CD14-positive monocyte (primary cell): Measurements from ENCODE around the gene RAB12. TPM values are rescaled to one million over a fixed set of nuclear protein-coding genes. Genes with fewer than 3 reads are reported as not detected.

Experiments
- DNase-seq, 3 donors: peaks; one replicate each; pipeline ENCODE4 v3.0.0-alpha.2; 2011 to 2022
- H2AFZ ChIP-seq: 2 replicates; pipeline ENCODE4 v1.6.0; 2012; ENCODE audit warnings: mild to moderate bottlenecking, low read depth, low read length, inconsistent platforms; ENCODE audit not compliant: insufficient read depth, poor library complexity, severe bottlenecking
- H3K27ac ChIP-seq, 2 donors: 1 replicate in 1 of 2; 2 replicates in 1 of 2; pipeline ENCODE4 v1.5.1; 2012 to 2013; ENCODE audit warnings: low read length in 2 of 2, control low read depth in 1 of 2, inconsistent platforms in 1 of 2, low read depth in 1 of 2, mild to moderate bottlenecking in 1 of 2
- H3K27me3 ChIP-seq, 2 donors: one replicate each; pipeline versions ENCODE4 v1.6.0 to v1.6.1; 2011 to 2013; ENCODE audit warnings: low read length in 2 of 2; ENCODE audit not compliant: control insufficient read depth in 2 of 2, insufficient read depth in 2 of 2
- H3K36me3 ChIP-seq, 2 donors: replicated peaks in 1 of 2; 1 replicate in 1 of 2; 2 replicates in 1 of 2; pipeline versions ENCODE4 v1.5.1 to v1.6.1; 2012 to 2013; ENCODE audit warnings: low read length in 2 of 2, control low read depth in 1 of 2, inconsistent platforms in 1 of 2, mild to moderate bottlenecking in 1 of 2; ENCODE audit not compliant: insufficient read depth in 2 of 2, control insufficient read depth in 1 of 2
- H3K4me1 ChIP-seq, 2 donors: 1 replicate in 1 of 2; 2 replicates in 1 of 2; pipeline versions ENCODE4 v1.5.1 to v1.6.1; 2012 to 2013; ENCODE audit warnings: low read length in 2 of 2, control low read depth in 1 of 2, inconsistent platforms in 1 of 2, mild to moderate bottlenecking in 1 of 2, moderate library complexity in 1 of 2; ENCODE audit not compliant: insufficient read depth in 2 of 2, control insufficient read depth in 1 of 2
- H3K4me2 ChIP-seq: replicated peaks from 2 replicates; pipeline ENCODE3; 2012; ENCODE audit warnings: low read length, moderate library complexity, mild to moderate bottlenecking; ENCODE audit not compliant: poor library complexity, severe bottlenecking; ENCODE audit errors: extremely low read depth
- H3K4me3 ChIP-seq, 3 experiments: fragments of 200-600 bp in 1 of 3; sonication (generic) in 1 of 3; replicated peaks in 1 of 3; 1 replicate in 2 of 3; 2 replicates in 1 of 3; pipeline ENCODE4 v1.5.1; 2011 to 2013; ENCODE audit warnings: low read length in 3 of 3, mild to moderate bottlenecking in 3 of 3, control low read depth in 2 of 3, low read depth in 2 of 3, inconsistent platforms in 1 of 3, moderate library complexity in 1 of 3
- H3K79me2 ChIP-seq: 2 replicates; pipeline ENCODE4 v1.6.0; 2012; ENCODE audit warnings: mild to moderate bottlenecking, control low read depth, inconsistent platforms, low read length, moderate library complexity; ENCODE audit not compliant: insufficient read depth
- H3K9ac ChIP-seq: 2 replicates; pipeline ENCODE4 v1.6.0; 2017; ENCODE audit warnings: low read length, mild to moderate bottlenecking; ENCODE audit not compliant: insufficient read depth, poor library complexity, severe bottlenecking
- H3K9me3 ChIP-seq, 2 donors: replicated peaks in 1 of 2; 1 replicate in 1 of 2; 2 replicates in 1 of 2; pipeline versions ENCODE4 v1.5.1 to v1.6.1; 2012 to 2013; ENCODE audit warnings: low read length in 2 of 2, control low read depth in 1 of 2; ENCODE audit not compliant: control insufficient read depth in 1 of 2, insufficient read depth in 1 of 2
- H4K20me1 ChIP-seq: 2 replicates; pipeline ENCODE4 v1.6.0; 2012; ENCODE audit warnings: mild to moderate bottlenecking, low read length, control low read depth, moderate library complexity; ENCODE audit not compliant: insufficient read depth
- H3K27ac Mint-ChIP-seq, 7 donors: one replicate each; pipeline ENCODE4 v1.8.0; 2020; ENCODE audit warnings: mild to moderate bottlenecking in 7 of 7, mixed read lengths in 7 of 7, moderate library complexity in 6 of 7, inconsistent platforms in 2 of 7
- H3K27me3 Mint-ChIP-seq, 3 donors: one replicate each; pipeline ENCODE4 v1.8.0; 2021 to 2022; ENCODE audit warnings: low read depth in 3 of 3, mild to moderate bottlenecking in 3 of 3, mixed read lengths in 3 of 3, moderate library complexity in 3 of 3, inconsistent platforms in 1 of 3
- H3K36me3 Mint-ChIP-seq, 2 donors: one replicate each; pipeline ENCODE4 v1.8.0; 2020; ENCODE audit warnings: mixed read lengths in 2 of 2, inconsistent platforms in 1 of 2, mild to moderate bottlenecking in 1 of 2
- H3K4me1 Mint-ChIP-seq: one replicate; pipeline ENCODE4 v1.8.0; 2020; ENCODE audit warnings: mild to moderate bottlenecking, mixed read lengths
- H3K4me3 Mint-ChIP-seq, 2 donors: one replicate each; pipeline ENCODE4 v1.8.0; 2020; ENCODE audit warnings: mild to moderate bottlenecking in 2 of 2, mixed read lengths in 2 of 2, moderate library complexity in 1 of 2
- H3K9me3 Mint-ChIP-seq, 7 donors: one replicate each; pipeline ENCODE4 v1.8.0; 2020 to 2022; ENCODE audit warnings: mixed read lengths in 7 of 7, mild to moderate bottlenecking in 6 of 7, moderate library complexity in 6 of 7, inconsistent platforms in 2 of 7
- WGBS: methylation state at CpG from one replicate; pipeline ENCODE4 v1.1.5; 2013; ENCODE audit warnings: missing lambda C conversion rate; ENCODE audit not compliant: insufficient coverage; 5-methylcytosine and 5-hydroxymethylcytosine counted together
- intact Hi-C, 2 donors: fragments of 100-400 bp; cut with micrococcal nuclease; formaldehyde crosslinking; loops; one replicate each; pipeline versions ENCODE4 v1.15.0 to v1.15.1; 2023
- polyA plus RNA-seq, 3 donors: library from polyadenylated mRNA; depleted of rRNA in 1 of 3; unstranded in 2 of 3; stranded (reverse) in 1 of 3; fragments of 300-500 nt in 2 of 3; fragments of >200 nt in 1 of 3; fragmentation: Illumina TruSeq in 2 of 3; gene quantifications; 1 replicate in 2 of 3; 2 replicates in 1 of 3; pipeline ENCODE4 v1.2.3, GENCODE V29; 2012 to 2021
- TF ChIP-seq, protein P1 (sequence below): fragments of 200-600 bp; IDR thresholded peaks from one replicate; pipeline ENCODE4 v1.8.0; 2022; ENCODE audit warnings: antibody characterized with exemption, mild to moderate bottlenecking

Gene RAB12
- polyA plus RNA-seq, 3 donors: 0.15 to 22.1 (median 0.16) TPM

DNA sequence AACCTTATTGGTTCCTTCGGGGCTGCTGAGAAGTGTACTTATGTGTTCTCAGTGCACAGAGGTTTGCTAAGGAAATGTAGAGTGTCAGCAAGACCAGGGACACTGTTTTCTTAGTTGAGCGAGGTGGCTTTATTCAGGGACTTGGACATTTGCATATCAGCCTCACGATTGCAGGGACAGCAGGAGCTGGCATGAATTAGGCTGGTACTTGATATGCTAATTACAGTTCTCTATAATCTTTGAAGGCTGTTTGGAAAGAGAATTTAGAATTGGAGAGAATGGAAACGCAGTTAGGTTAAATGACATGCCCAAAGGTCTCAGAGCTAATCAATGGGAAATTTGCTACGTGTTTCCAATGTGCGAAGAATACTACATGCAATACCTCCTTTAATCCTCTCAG lies 77.4 kb downstream of the RAB12 start:
- no peak for DNase-seq
- H3K27me3 ChIP-seq: no peaks in the 10 kb centered on the region

DNA sequence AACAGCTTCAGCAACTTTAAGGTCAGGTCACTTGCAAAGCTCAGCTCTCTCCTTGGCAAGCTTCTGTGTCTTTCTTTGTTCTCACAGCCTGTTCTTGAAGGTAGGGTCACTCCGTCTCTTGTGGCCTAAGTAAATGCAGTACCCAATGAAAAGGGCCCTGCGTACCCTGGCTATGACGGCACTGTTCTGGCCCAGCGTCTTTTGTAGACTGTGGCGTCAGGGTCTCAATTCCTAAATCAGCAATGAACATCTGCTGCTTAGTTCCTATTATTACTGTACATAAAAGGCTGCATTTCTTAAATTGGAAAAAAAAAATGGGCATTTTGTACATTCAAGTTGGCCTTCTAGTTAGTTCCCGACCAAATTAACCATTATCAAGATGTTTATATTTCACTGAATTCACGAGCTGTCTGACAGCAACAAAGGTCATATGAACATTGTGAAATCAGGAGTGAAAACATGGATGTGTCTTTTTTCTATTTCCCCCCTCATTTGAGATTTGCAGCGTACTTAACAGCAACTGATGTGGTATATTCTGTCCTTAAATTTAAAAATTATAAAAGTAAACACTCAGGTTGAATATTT lies 79.1 kb downstream of the RAB12 start:
- Mint-ChIP-seq H3K4me1 (no peaks in the 10 kb centered on the region), H3K9me3 (no peaks in the 10 kb centered on the region), H3K4me3 (no peak overlapping the region), H3K36me3 (no peaks in the 10 kb centered on the region), H3K27ac (no peak overlapping the region), H3K27me3 (peaks cover 0 to 3% (median 0%) of the 10 kb centered on the region in 3 donors)
- Histone ChIP-seq H3K27ac (no peak overlapping the region), H3K79me2 (no peaks in the 10 kb centered on the region), H3K4me1 (no peaks in the 10 kb centered on the region), H3K9ac (no peak overlapping the region), H3K9me3 (no peaks in the 10 kb centered on the region), H3K36me3 (no peaks in the 10 kb centered on the region), H2AFZ (no peak overlapping the region), H4K20me1 (no peaks in the 10 kb centered on the region), H3K4me2 (no peak overlapping the region), H3K27me3 (no peaks in the 10 kb centered on the region), H3K4me3 (no peak overlapping the region)
- intact Hi-C loops: no loop called here
- WGBS: 90% methylated on average over 2 of the region's 8 CpGs
- DNase-seq: no peak
- TF ChIP-seq, protein P1, sequence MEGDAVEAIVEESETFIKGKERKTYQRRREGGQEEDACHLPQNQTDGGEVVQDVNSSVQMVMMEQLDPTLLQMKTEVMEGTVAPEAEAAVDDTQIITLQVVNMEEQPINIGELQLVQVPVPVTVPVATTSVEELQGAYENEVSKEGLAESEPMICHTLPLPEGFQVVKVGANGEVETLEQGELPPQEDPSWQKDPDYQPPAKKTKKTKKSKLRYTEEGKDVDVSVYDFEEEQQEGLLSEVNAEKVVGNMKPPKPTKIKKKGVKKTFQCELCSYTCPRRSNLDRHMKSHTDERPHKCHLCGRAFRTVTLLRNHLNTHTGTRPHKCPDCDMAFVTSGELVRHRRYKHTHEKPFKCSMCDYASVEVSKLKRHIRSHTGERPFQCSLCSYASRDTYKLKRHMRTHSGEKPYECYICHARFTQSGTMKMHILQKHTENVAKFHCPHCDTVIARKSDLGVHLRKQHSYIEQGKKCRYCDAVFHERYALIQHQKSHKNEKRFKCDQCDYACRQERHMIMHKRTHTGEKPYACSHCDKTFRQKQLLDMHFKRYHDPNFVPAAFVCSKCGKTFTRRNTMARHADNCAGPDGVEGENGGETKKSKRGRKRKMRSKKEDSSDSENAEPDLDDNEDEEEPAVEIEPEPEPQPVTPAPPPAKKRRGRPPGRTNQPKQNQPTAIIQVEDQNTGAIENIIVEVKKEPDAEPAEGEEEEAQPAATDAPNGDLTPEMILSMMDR: no peak

More for the DNA sequence above, 77.4 kb downstream of the RAB12 start:
- no peaks in the 10 kb centered on the region for H3K9me3 Mint-ChIP-seq
- no peaks in the 10 kb centered on the region for H3K4me1 Mint-ChIP-seq
- H3K4me2 ChIP-seq: no peak overlapping the region
- H3K36me3 ChIP-seq: no peaks in the 10 kb centered on the region
- H3K9me3 ChIP-seq: no peaks in the 10 kb centered on the region
- WGBS: 80% methylated on average over 3 of the region's 6 CpGs
- intact Hi-C loops: no loop called here
- H3K27ac Mint-ChIP-seq: no peak overlapping the region
- H3K27ac ChIP-seq: no peak overlapping the region
- H3K9ac ChIP-seq: no peak overlapping the region
- TF ChIP-seq, protein P1: no peak
- no peaks in the 10 kb centered on the region for H3K36me3 Mint-ChIP-seq
- no peak overlapping the region for H2AFZ ChIP-seq
- no peak overlapping the region for H3K4me3 Mint-ChIP-seq
- H3K4me1 ChIP-seq: no peaks in the 10 kb centered on the region
- no peak overlapping the region for H3K4me3 ChIP-seq
- no peaks in the 10 kb centered on the region for H4K20me1 ChIP-seq
- H3K27me3 Mint-ChIP-seq: peaks cover 0 to 2% (median 0%) of the 10 kb centered on the region in 3 donors
- no peaks in the 10 kb centered on the region for H3K79me2 ChIP-seq
